Body of pancreas (tissue), 4 donors: ENCODE measurements around the gene CELSR1.

Source experiments
- CTCF ChIP-seq, 7 experiments: fragments of 450-650 bp in 4 of 7; fragments of 200-600 bp in 3 of 7; sonication (generic) in 3 of 7; IDR thresholded peaks; one replicate each; pipeline ENCODE4 v1.5.1; 2016 to 2019; ENCODE audit warnings: antibody characterized with exemption in 7 of 7
- POLR2A ChIP-seq, 3 donors: fragments of 450-650 bp; IDR thresholded peaks; one replicate each; pipeline ENCODE4 v1.6.1; 2016; ENCODE audit warnings: antibody characterized with exemption in 3 of 3, mild to moderate bottlenecking in 2 of 3

GRCh38 chr22:46473021-46473779 lies 64.2 kb downstream of the CELSR1 start:
- TF ChIP-seq CTCF (IDR thresholded peaks at IDR 0.05) (no peak), POLR2A (IDR thresholded peaks at IDR 0.05) (no peak)
